Left ventricle myocardium superior (tissue), 1 donor: ENCODE data around the gene TXNDC17. TPM values are rescaled to one million over a fixed set of nuclear protein-coding genes. Genes with fewer than 3 reads are reported as not detected.
"Not testable (repeated sequence)": the region's sequence is repeated elsewhere in the genome, so short reads cannot be mapped to it uniquely, and the experiment has no call there.

ENCODE experiments used
- ATAC-seq: fragments of 200-7000 bp; cut with Tn5 transposase; one replicate; pipeline ENCODE4 v1.9.1; 2020; ENCODE audit warnings: mild to moderate bottlenecking, moderate library complexity
- DNase-seq: peaks from one replicate; pipeline ENCODE4 v3.0.0-alpha.2; 2020
- intact Hi-C: fragments of 100-400 bp; cut with micrococcal nuclease; formaldehyde crosslinking; loops from one replicate; pipeline ENCODE4 v1.11.0; 2022
- long read RNA-seq: library from polyadenylated mRNA; unstranded; transcript quantifications from one replicate; pipeline ENCODE4 v2.0.0, GENCODE V29; 2021
- total RNA-seq: library from RNA; stranded (reverse); fragmentation: NEBNext Ultra II Directional; extraction: Animal tissue kit (Norgen Biotek cat#: 25700); gene quantifications from one replicate; pipeline ENCODE4 v1.2.1, GENCODE V29; 2021
- donor health status: DM: no; HTN: yes; CAD: no; lungs with severe emphysema.

The TXNDC17 gene
- total RNA-seq, result 47.2 TPM
- long read RNA-seq, transcript TXNDC17-201 (4 exons, 2,219 nt), result major isoform, 42 of 51 reads
- long read RNA-seq, partial matches to known transcripts, result 1 of 51 reads
- long read RNA-seq, other reads (novel, unspliced or antisense), result 0 of 51 reads

DNA sequence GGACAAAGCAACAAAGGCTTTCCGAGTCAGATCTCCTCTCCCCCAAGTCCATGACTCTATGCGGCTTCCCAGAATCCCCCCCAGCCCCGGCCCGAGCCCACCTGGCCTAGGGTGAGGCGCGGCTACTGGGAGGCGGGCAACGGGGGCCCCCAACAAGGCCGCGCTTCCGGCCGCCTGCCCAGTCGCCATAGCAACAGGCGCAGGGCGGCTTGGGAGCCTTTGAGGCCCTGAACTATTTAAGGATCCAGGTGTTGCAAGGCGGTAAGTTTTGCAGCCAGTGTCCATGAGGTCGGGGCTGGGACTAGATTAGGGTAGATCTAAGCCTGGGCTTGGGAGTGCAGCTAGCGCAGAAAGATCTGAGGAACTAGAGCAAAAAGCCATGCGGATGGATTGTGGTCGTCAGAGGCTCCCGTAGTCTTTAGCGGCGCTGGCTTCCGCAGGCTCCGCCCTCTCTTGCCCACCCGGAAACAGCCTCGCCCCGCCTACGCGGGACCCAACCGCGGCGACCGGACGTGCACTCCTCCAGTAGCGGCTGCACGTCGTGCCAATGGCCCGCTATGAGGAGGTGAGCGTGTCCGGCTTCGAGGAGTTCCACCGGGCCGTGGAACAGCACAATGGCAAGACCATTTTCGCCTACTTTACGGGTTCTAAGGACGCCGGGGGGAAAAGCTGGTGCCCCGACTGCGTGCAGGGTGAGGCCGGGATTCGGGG is at the start of gene TXNDC17, which contains the start of gene KIAA0753:
Gene TXNDC17, plus strand, starts transcription at position 525 of the 711 bp plus-strand sequence. Its CDS starts 23 bp downstream, at position 548.
Gene KIAA0753, minus strand, starts transcription at position 176 of the 711 bp plus-strand sequence. CDS start 5,608 bp downstream, outside the sequence.
- DNase-seq, result peak; percentile 96
- ATAC-seq, result peak; percentile 98
- intact Hi-C loops, result no loop called here

DNA sequence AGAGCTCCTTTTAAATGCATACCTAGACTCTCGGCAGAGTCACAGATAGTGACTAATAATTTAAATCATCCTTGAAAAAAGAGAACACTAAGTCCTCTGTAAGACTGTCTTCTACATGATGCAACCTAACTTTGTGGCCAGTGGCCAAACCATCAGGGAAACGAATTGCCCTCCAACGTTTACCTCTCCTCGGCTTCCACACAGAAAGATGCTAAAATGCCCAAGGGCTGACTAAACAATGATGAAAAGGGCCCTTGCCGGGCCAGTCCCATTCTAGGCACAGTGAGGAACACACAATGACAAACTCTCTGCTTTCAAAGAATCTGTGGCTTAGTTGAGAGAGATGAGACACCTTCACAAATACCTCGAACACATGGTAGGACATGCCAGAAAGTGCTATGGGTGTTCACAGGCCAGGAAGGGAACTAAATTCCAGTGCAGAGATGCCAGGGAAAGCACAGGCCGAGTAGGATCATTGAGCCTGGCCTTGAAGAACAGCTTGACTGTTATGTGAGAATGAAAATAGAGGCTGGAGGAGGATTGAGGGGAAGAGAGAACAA is 49.2 kb upstream of the TXNDC17 start:
- ATAC-seq, result no peak
- DNase-seq, result no peak
- intact Hi-C loops, result no loop called here

DNA sequence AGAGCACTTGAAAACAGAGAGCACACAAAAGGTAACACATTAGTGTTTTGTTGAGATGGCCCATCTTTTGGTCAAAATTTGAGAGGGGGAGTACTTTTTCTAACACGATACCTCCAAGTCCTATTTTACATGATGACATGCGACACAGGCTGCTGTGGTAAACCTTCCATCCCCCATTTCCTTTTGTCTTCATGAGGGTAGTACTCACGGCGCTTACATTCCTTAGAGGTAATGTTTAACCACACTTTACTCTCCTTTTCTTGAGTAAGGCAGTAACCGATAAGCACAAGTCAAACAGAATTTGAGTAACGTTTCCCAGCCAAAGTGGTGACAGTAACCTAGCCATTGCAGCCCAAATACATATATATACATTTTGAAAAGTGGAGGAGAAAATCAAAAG is 48.7 kb upstream of the TXNDC17 start:
- ATAC-seq (no peak), DNase-seq (no peak)
- intact Hi-C loops, result no loop called here

DNA sequence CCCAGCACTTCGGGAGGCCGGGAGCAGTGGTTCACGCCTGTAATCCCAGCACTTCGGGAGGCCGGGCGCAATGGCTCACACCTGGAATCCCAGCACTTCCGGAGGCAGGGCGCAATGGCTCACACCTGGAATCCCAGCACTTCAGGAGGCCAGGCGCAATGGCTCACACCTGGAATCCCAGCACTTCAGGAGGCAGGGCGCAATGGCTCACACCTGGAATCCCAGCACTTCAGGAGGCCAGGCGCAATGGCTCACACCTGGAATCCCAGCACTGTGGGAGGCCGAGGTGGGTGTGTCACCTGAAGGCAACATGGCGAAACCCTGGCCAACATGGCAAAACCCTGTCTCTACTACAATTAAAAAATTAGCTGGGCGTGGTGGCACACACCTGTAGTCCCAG is 47.5 kb upstream of the TXNDC17 start:
- DNase-seq, ATAC-seq, intact Hi-C loops: not testable (repeated sequence)

DNA sequence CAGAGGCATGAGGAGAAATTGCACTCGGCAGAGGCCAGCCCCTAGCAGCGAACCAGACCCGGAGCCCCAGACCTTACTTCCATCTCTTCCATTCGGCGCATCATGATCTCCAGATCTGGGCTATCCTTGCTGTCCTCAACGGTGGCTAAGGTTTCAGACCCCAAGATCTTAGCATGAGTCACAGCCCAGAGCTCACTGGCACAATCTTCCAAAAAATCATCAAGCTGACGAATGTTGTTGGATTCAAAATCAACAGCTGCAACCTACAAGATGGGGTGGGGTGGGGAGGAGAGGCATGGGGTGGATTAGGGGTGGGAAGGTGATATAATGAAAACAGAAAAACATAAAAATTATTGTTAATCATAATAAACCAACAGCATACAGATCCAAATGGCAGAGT is 44.8 kb upstream of the TXNDC17 start:
- intact Hi-C loops, result no loop called here
- no peak for ATAC-seq
- no peak for DNase-seq

DNA sequence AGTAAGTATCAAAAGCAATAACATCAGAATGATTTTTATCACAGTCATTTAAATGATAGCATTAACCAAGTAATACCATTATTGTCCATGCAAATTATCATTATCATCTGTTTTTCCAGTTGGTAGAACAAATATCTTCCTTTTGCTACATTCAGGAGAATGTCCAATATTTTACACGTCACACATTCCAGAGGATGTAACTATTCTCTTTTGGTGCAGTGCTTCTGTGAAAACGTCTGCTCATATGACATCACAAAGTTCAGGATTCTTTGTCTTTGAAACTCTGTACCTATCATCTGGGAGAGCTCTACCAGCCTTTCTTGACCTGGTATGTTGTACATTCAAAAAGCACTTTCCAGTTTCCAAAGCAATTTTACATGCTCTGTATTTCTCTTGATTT is 44.3 kb upstream of the TXNDC17 start:
- intact Hi-C loops, result no loop called here
- DNase-seq (no peak), ATAC-seq (no peak)

DNA sequence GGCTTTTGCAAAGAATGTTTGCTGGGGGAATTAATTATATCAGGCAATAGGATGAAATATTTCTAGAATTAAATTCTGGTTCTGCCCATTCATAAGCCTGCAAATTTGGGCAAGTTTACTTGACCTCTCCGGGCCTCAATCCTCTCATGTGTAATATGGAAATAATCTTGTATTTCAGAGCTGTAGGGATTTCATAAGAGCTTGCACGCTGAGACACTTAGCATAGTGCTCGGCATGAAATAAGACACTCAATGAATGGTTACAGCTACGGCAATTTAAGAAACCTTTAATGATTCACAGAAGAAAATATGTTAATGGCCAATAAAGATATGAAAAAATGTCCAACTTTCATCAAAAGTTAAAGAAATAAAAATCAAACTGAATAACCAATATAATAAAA is 43.9 kb upstream of the TXNDC17 start:
- DNase-seq (no peak), ATAC-seq (no peak)
- intact Hi-C loops, result no loop called here

DNA sequence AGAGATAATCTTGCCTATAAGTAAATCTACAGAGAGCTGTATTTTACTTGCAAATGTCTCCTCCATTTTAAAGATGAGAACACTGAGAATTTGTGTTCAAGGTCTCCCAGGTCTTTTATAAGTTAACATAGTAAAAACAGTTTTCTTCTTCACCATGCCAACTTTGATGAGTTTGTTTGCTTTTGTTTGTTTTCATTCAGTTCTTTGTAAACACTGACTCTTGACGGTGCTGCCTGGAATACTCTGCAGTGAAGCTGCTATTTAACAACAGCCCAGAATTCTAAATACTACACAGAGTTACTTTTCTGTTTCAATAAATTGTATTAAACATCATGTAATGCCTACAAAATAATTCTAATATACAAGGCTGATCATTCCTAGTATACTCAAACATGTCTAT is 43.1 kb upstream of the TXNDC17 start:
- ATAC-seq (no peak), DNase-seq (no peak)
- intact Hi-C loops, result no loop called here

DNA sequence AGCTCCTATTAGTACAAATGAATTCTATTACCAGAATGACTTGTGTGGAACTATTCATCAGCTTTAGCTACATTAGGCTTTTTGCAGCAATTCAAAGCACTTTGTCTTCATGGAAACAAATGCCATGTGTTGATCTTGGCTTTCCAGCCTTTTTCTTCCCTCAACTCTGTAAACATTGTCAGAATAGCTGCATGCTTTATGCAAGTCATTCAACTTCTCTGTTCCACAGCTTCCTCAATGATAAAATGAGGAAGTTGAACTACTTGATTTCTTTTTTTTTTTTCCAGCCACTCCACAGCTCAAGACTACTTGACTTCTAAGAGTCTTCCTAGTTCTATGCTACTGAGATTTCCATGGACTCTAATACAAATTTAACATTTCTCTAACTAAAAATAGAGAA is 41.5 kb upstream of the TXNDC17 start:
- ATAC-seq (peak; percentile 48), DNase-seq (no peak)
- intact Hi-C loops, result no loop called here

DNA sequence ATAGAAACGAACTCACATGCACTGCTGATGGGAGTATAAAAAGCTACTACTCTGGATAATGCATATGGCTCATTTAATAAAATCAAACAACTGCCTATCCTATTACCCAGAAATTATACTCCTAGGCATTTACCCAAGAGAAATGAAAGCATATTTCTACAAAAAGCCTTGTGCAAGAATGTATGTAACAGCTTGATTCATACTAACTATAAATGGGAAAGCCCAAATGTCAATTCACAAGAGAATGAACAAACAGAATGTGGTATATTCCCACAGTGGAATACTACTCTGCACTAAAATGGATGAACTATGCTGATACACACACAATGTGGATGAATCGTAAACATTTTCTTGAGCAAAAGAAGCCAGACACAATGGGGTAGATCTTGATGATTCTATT is 38.7 kb upstream of the TXNDC17 start:
- intact Hi-C loops, result no loop called here
- ATAC-seq, result no peak
- DNase-seq, result no peak

DNA sequence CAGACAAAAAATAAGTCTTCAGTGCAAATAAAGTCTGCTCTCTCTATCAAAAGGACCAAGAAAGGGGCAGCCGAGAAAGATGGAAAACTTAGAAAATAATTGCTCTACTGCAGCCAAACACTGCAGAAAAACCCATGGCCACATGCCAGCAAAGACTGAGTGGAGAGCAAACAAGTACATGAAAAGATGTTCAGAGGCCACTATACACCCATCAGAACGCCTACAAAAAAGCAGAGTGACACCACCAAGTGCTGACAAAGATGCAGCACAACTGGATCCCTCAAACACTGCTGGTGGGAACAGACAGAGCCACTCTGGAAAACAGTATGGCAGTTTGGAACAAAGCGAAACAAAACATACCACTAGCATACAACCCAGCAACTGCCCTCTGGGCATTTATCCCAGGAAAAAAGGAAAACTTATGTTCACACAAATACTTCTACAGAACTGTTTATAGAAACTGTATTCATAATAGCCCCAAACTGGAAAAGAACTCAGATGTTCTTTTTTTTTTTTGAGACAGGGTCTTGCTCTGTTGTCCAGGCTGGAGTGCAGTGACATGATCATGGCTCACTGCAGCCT is 37.0 kb upstream of the TXNDC17 start:
- intact Hi-C loops, result no loop called here
- DNase-seq (no peak), ATAC-seq (no peak)

DNA sequence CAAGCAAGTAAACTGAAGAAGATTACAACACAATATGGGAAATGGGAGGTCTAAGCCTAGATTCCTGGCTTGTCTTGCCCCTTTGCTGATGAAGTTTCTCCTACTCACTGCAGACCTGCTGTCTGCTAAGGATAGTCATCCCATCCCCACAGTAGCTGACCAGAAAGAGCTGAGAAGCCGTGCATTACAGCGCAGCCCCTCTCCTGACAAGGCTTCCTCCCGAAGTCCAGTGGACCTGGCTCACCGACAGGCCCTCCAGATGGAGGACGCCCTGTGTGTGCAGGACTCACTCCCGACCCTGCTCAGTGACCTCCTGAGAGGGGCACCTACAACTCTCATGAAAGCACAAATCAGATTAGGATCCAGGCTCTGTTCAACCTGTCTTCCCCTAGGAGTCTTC is 35.7 kb upstream of the TXNDC17 start:
- ATAC-seq (no peak), DNase-seq (no peak)
- intact Hi-C loops, result no loop called here

DNA sequence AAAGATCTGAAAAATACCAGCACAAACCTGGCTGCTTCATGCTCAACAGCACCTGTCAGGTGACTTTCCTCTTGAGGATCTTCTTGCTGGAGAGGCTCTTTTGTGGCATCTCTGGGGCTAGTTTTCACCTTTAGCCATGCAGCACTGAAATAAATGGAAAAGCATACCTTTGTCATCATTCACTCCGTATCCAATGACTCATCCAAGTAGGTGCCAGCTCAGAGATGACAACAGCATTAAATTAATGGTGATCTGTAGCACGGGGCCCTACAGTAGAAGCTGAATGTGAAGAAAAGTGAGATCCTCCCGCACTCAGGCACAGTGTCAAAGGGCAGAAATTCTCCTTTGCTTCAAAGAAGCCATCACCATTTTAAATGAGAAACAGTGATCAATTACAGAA is 32.5 kb upstream of the TXNDC17 start:
- DNase-seq (no peak), ATAC-seq (no peak)
- intact Hi-C loops, result no loop called here

DNA sequence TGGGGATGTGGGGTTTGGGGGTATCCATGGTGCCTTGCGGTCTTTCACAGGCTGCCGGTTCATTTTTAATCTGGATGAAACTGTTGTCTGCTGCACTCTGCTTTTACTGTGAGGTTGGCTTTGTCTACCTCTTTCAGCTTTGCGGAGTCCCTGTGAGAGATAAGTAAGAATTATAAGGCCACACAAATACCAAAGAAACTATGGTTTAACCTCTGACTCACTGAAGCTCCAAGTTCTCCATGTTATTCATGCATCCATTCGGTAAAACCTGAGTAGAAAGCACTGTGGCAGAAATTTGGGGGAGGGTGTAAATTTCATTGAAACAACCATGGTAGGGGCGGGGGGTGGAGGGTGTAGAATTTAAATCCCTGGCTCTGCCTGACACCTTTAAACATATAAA is 30.8 kb upstream of the TXNDC17 start:
- intact Hi-C loops, result no loop called here
- DNase-seq (no peak), ATAC-seq (no peak)

DNA sequence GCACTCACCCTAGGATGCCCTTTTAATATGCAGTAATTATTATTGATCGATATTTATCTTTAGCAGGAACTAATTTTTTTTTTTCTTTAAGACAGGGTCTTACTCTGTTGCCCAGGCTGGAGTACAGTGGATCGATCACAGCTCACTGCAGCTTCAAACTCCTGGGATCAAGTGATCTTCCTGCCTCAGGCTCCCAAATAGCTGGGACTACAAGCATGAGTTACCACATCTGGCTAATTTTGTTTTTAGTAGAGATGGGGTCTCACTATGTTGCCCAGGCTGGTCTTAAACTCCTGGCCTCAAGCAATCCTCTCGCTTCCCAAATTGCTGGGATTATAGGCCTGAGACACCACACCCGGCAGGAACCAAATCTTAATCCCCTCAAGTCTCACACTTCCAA is 29.6 kb upstream of the TXNDC17 start:
- intact Hi-C loops, result no loop called here
- DNase-seq (no peak), ATAC-seq (no peak)

DNA sequence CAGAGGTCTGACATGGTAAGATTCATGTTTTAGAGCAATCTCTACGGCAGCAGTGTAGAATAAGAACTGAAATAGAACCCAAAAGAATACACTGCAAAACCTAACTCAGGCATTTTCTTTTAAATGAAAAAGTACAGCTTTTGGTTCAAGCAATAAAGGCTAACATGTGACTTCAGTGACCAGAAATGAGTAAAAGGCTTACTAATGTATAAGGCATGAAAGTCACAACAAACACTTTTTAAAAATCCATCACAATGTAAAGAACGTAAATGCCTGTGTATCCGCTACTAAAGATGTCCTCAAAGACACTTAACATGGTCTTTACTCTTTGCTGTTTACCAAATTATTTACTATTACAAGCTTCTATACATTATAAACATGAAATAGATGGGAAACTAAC is 16.9 kb upstream of the TXNDC17 start:
- ATAC-seq, result no peak
- no peak for DNase-seq
- intact Hi-C loops, result no loop called here

DNA sequence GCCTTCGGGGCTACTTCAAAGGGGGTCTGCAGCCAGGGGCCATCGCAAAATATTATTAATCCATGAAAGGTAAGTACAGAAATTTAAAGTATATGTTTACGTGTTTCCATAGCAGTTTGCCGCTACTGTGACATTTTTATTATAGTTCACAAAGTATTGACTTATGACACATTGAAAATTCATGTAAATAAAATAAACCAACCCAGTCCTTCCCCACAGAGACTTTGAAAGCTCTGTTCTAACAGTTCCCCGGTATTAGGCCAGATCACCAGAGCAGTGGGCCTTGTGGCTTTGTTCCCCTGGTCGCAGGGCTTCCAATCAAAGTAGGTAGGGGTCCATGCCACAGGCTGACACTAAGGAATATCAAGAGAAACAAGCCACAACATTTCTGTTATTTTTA is 14.2 kb upstream of the TXNDC17 start:
- intact Hi-C loops, result no loop called here
- ATAC-seq, result no peak
- DNase-seq, result no peak

DNA sequence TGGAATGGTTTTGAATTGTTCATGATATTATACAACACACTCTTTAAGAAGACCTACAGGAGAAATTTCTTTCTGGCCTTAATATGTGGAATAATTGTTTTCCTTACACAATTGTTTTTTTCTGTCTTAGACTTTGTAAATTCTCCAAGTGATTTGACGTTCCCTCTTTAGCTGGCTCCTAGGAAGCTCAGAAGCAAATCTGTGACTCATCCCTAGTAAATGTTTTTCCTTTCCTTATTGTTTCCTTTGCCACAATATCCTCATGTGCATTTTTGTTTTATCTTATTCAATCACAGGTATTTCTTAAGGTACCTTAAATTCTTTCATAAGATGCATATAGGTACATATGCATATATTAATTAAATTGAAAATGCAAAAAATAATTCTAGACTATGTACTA is 13.8 kb upstream of the TXNDC17 start:
- no peak for DNase-seq
- intact Hi-C loops, result no loop called here

DNA sequence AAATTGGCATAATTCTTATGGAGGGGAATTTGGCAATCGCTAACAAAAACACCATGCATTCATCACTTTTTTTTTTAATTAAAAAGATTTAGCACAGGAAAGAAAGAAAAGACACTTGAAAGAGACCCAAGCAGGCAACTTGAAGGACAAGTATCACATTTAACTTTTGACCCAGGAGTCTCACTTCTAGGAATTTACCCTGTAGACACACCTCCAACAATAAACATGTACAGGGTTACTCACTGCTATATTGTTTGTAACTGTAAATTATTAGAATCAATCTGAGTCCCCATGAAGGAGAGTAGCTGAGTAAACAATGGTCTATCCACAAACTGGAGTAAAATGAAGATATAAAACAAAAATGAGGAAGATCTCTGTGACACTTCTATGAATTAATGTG is 10.5 kb upstream of the TXNDC17 start:
- intact Hi-C loops, result no loop called here
- ATAC-seq (no peak), DNase-seq (no peak)

More for the DNA sequence above, 13.8 kb upstream of the TXNDC17 start:
- no peak for ATAC-seq

DNA sequence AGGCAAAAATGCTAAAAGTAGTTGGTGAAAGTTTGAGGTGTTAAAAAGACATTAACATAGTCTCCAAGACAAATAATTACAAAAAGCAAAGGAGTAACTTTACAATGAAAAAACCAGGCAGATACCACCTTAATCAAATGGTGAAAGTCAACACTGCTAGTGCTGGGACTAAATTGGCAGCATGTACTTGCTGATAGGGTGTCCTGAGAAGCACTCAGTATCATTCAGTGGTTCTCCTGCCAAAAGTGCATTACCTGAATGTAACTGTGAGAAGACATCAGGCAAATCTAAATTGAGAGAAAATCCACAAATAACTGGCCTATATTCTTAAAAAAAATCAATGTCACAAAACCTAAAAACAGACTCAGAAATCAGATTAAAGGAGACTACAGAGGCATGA is 8.3 kb upstream of the TXNDC17 start:
- intact Hi-C loops, result no loop called here
- ATAC-seq, result peak; percentile 84
- no peak for DNase-seq

DNA sequence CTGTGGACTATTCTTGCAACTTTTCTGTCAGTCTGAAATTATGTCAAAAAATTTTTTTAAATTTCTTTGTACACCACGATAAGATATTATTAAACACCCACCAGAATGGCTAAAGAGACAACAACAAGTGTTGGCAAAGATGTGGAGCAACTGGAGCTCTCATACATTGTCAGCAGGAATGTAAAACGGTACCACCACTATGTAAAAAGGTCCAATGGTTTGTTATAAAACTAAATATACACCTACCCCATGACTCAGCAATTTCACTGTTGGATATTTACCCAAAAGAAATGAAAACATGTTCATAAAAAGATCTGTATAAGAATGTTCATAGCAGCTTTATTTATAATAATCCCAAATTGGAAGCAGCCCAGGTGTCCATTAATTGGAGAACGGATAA is 7.6 kb upstream of the TXNDC17 start:
- intact Hi-C loops, result no loop called here

More for the DNA sequence above, 7.6 kb upstream of the TXNDC17 start:
- DNase-seq (no peak), ATAC-seq (no peak)
